Nephron progenitor cell (in vitro differentiated cells): Measurements from ENCODE around the gene PCDH1.

Source experiments
- DNase-seq: peaks from one replicate; pipeline ENCODE4 v3.0.0; 2021
- H3K27ac Mint-ChIP-seq: 2 replicates; pipeline ENCODE4 v1.8.0; 2021; ENCODE audit warnings: mild to moderate bottlenecking, moderate library complexity, mixed read lengths
- H3K27me3 Mint-ChIP-seq: 2 replicates; pipeline ENCODE4 v1.8.0; 2021; ENCODE audit warnings: mild to moderate bottlenecking, low read depth, mixed read lengths; ENCODE audit not compliant: poor library complexity
- H3K36me3 Mint-ChIP-seq: 2 replicates; pipeline ENCODE4 v1.8.0; 2021; ENCODE audit warnings: low read depth, mixed read lengths
- H3K4me1 Mint-ChIP-seq: 2 replicates; pipeline ENCODE4 v1.8.0; 2021; ENCODE audit warnings: mixed read lengths
- H3K4me3 Mint-ChIP-seq: 2 replicates; pipeline ENCODE4 v1.8.0; 2021; ENCODE audit warnings: mild to moderate bottlenecking, moderate library complexity, mixed read lengths
- H3K9me3 Mint-ChIP-seq: 2 replicates; pipeline ENCODE4 v1.8.0; 2021; ENCODE audit warnings: mild to moderate bottlenecking, moderate library complexity, mixed read lengths
- TF ChIP-seq, protein P1 (sequence below): fragments of 200-600 bp; sonication (generic); IDR thresholded peaks from 2 replicates; pipeline ENCODE4 v1.5.0; 2021; ENCODE audit warnings: antibody characterized with exemption

Gene PCDH1

DNA sequence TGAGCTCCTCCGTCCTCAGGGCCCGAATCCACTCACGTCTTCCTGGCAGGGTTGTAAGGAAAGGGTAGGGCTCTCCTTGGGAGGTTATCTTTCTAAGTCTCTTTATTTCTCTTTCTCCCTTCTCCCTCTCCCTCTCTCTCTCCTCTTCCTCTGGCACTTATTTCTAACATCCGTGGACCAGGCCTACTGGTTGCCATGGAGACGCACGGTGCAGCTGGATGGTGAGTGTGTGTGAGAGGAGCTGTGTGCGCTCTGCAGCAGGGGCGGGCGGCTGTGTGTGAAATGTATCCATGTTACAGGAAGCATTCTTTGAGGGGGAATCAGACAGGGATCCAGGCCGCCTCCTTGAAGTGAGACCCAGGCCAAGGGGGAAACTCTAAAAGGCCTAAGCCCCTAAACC lies 32.2 kb downstream of the PCDH1 start:
- peak; percentile 58 for DNase-seq
- H3K27me3 Mint-ChIP-seq: peaks cover 11% of the 10 kb centered on the region
- H3K36me3 Mint-ChIP-seq: no peaks in the 10 kb centered on the region
- H3K4me1 Mint-ChIP-seq: peaks cover 56% of the 10 kb centered on the region
- no peaks in the 10 kb centered on the region for H3K9me3 Mint-ChIP-seq
- no peak overlapping the region for H3K4me3 Mint-ChIP-seq
- H3K27ac Mint-ChIP-seq: no peak overlapping the region
- TF ChIP-seq, protein P1, sequence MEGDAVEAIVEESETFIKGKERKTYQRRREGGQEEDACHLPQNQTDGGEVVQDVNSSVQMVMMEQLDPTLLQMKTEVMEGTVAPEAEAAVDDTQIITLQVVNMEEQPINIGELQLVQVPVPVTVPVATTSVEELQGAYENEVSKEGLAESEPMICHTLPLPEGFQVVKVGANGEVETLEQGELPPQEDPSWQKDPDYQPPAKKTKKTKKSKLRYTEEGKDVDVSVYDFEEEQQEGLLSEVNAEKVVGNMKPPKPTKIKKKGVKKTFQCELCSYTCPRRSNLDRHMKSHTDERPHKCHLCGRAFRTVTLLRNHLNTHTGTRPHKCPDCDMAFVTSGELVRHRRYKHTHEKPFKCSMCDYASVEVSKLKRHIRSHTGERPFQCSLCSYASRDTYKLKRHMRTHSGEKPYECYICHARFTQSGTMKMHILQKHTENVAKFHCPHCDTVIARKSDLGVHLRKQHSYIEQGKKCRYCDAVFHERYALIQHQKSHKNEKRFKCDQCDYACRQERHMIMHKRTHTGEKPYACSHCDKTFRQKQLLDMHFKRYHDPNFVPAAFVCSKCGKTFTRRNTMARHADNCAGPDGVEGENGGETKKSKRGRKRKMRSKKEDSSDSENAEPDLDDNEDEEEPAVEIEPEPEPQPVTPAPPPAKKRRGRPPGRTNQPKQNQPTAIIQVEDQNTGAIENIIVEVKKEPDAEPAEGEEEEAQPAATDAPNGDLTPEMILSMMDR: no peak

DNA sequence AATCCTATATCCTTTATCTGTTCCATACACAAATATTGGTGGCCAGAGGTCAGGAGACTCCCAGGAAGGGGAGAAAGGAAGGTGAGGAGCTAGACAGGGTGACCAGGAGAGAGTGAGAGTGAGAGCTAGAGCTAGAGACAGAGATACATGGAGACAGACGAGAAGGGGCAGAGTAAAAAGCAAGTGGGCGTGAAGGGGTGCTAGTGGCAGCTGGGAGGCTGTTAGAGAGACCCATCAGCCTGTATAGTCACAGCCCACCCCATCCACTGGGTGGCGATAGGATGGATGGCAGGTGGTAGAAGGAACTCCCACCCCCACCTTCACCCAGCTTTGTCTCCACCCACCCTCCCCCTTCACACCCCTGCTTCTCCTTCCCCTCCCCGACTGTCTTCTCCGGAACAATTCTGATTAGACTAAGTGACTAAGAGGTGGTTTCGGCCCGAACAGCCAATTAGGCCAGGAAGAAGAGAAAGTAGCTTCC lies 32.8 kb downstream of the PCDH1 start:
- Mint-ChIP-seq H3K36me3 (no peaks in the 10 kb centered on the region), H3K27me3 (peaks cover 11% of the 10 kb centered on the region), H3K4me1 (peaks cover 60% of the 10 kb centered on the region), H3K4me3 (no peak overlapping the region), H3K9me3 (no peaks in the 10 kb centered on the region), H3K27ac (no peak overlapping the region)
- no peak for DNase-seq
- TF ChIP-seq, protein P1: no peak

DNA sequence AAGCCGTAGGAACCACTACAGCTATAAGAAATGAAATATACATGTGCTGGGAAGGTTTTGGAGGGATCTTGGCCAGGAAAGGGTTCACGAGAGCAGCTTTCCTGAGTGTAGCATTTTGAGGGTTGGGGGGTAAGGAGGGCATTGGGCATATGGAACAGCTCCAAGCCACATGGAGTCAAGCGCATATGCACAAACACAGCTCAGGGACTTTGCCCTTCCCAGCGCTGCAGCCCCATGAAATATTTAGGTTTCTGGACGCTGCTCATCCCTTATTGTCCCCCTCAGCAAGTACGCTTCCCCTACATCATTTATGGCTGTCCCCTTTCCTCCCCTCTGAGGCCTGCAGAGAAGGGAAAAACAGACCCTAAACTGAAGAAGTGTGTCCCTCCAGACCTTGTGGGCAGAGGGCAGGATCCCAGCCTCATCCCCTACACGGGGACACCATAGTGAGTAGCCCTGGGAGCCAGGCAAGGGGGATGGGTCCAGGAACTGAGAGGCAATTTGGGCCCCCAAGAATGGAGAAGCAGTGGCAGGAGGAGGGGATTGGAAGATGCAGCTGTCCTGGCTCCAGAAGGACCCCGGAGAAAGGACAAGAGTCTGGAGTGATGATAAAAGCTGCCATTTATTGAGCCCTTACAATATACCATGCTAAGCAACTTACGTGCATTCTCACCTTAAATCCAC lies 33.7 kb downstream of the PCDH1 start:
- no peak overlapping the region for H3K4me3 Mint-ChIP-seq

DNA sequence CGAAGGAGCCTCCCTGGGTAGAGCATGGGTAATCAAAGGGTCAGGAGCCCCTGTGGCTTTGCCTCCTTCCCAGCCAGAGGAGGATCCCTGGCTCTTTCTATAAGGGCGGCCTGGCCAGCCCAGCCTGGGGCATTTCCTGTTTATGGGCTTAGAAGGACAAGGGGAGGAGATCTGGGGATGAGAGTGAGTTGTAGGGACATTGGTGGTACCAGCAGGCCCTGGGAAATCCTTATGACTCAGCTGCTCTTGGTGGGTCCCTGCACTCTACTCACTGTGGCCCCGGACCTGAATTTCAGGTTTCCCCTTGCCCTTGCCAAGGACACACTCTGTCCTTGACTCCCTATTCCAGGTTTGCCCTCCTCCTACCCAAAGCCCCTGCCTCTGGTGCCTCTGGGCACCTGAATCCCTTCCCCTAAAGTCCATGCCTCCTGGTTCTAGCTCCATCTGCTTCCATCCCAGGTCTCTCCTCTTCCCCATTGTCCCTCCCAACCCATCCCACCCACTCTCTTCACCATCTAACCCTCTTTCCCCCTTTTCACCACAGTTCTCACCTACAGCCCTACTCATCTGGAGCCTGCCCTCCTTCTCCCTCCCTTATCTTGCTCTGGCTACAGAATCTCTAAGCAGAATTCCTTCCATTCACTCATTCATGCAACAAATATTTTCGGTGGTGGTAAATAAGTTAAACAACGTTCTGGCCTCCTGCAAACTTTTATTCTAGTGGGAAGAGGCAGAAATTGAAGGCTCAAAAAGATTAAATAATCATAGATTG lies 34.9 kb downstream of the PCDH1 start:
- peaks cover 14% of the 10 kb centered on the region for H3K27me3 Mint-ChIP-seq
- H3K4me3 Mint-ChIP-seq: no peak overlapping the region
- H3K36me3 Mint-ChIP-seq: no peaks in the 10 kb centered on the region
- no peak for DNase-seq
- H3K27ac Mint-ChIP-seq: no peak overlapping the region
- peaks cover 66% of the 10 kb centered on the region for H3K4me1 Mint-ChIP-seq
- TF ChIP-seq, protein P1: no peak
- no peaks in the 10 kb centered on the region for H3K9me3 Mint-ChIP-seq

More for the DNA sequence above, 33.7 kb downstream of the PCDH1 start:
- H3K36me3 Mint-ChIP-seq: no peaks in the 10 kb centered on the region
- no peak overlapping the region for H3K27ac Mint-ChIP-seq
- TF ChIP-seq, protein P1: no peak
- no peaks in the 10 kb centered on the region for H3K9me3 Mint-ChIP-seq
- no peak for DNase-seq
- peaks cover 11% of the 10 kb centered on the region for H3K27me3 Mint-ChIP-seq
- peaks cover 69% of the 10 kb centered on the region for H3K4me1 Mint-ChIP-seq

DNA sequence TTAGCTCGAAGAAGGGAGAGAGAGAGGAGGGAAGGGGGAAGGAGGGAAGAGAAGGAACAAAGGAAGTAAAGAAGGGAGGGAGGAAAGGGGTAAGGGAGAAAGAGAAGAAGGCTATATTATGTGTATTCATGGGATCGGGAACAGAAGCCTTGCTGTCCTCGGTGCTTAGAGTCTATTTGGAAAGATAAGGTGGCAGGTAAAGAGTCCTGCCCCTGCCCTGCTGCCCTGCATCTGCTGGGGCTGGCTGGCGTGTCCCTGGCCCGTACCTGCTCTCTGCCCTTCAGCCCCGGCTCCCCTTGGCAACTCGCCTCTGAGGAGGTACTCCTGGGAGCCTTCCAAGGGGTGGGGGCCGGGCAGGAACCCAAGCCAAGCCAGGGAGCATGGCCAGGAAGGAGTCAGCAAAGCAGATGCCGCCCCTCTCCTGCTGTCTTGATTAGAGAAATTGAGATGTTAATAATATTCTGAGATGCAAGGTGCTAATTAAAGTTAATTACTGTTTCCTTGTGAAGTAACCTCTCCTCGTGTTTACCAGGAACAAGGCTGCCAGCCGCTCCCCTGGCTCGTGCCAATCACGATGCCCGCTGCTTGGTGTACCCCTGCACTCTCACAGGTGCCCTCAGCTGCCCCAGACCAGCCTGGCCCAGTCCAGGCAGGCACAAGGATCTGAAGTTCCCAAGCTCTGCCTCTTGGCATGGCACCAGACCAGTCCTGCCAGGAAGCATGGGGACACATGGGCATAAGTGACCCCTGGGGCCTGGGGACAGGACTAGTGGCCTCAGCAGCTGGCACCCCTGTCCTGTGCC lies 36.6 kb downstream of the PCDH1 start:
- TF ChIP-seq, protein P1: no peak

More for the DNA sequence above, 36.6 kb downstream of the PCDH1 start:
- Mint-ChIP-seq H3K9me3 (no peaks in the 10 kb centered on the region), H3K4me3 (no peak overlapping the region), H3K27ac (no peak overlapping the region), H3K36me3 (no peaks in the 10 kb centered on the region), H3K27me3 (peaks cover 22% of the 10 kb centered on the region), H3K4me1 (peaks cover 72% of the 10 kb centered on the region)
- no peak for DNase-seq
